Adrenal gland (tissue), 5 donors: ENCODE data around the gene MICAL3.

Experiments
- CTCF ChIP-seq, 6 experiments: fragments of 450-650 bp in 4 of 6; fragments of 200-600 bp in 2 of 6; sonication (generic) in 1 of 6; IDR thresholded peaks; 1 replicate in 5 of 6; 2 replicates in 1 of 6; pipeline versions ENCODE4 v1.5.1 to v1.8.0; 2016 to 2021; ENCODE audit warnings: antibody characterized with exemption in 6 of 6, mild to moderate bottlenecking in 2 of 6, moderate library complexity in 1 of 6
- POLR2A ChIP-seq, 2 donors: fragments of 450-650 bp; IDR thresholded peaks; one replicate each; pipeline ENCODE4 v1.6.1; 2017; ENCODE audit warnings: antibody characterized with exemption in 2 of 2, mild to moderate bottlenecking in 2 of 2, moderate library complexity in 1 of 2
- donor health status: DM: no; HTN: no; CAD: no.

GRCh38 chr22:17965538-17966402 is 58.6 kb downstream of the MICAL3 start:
- TF ChIP-seq POLR2A (IDR thresholded peaks at IDR 0.05) (no peak), CTCF (IDR thresholded peaks at IDR 0.05) (no peak)
